HG03457 (cell line): ENCODE results near the gene RPL35.
A peak's percentile ranks its signal among the peaks of the same experiment; 100 is the strongest.

Source experiments
- ATAC-seq: cut with Tn5 transposase; IDR thresholded peaks from one replicate; pipeline ENCODE4 v1.9.1; 2021; ENCODE audit warnings: moderate number of reproducible peaks; ENCODE audit not compliant: unreplicated experiment

The RPL35 gene

GRCh38 chr9:124877021-124877782, 15.4 kb upstream of the RPL35 start:
- no peak for ATAC-seq

- ATAC-seq, result no peak
These were observed 13.7 kb upstream of the RPL35 start for GRCh38 chr9:124875501-124875900.

DNA sequence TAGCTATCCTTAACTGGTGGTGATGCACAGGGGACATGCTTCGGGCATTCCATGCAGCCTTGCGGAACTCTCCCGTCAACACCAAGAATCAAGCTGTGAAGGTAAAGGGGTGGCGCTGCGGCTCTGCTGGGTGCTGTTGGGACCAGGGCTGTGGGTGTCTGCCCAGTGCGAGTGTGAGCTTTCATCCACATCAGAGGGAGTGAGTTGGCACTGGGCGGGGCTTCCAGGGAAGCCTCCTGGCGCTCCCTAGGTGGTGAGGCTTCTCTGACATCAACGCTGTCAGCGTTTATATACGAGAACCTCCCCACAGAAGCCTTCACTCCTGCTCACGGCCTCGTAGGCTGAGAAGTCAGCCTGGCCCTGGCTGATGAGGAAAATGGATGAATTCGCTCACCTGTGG, 11.9 kb upstream of the RPL35 start:
- ATAC-seq, result no peak

GRCh38 chr9:124871156-124871561, 9.4 kb upstream of the RPL35 start:
- ATAC-seq, result no peak

DNA sequence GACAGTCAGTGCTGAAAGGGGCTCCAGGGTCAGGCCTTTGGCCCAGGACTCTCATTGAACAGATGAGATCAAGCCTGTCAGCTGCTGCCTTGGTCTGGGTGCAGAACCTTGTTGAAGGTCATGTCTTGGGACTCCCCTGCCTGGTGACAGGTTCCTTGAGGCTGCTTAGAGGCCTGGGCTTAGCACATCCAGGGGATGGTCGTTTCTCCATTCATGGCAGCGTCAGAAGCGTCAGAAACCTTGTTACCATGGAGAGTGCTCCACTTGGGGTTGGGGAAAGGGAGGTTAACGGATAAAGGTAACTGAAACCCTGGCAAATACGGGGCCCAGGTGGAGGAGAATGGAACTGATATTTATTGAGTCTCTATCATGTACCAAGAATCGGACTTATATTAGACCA, 9.0 kb upstream of the RPL35 start:
- ATAC-seq, result no peak

- ATAC-seq, result no peak
These were observed 8.3 kb upstream of the RPL35 start for GRCh38 chr9:124869986-124870560.

DNA sequence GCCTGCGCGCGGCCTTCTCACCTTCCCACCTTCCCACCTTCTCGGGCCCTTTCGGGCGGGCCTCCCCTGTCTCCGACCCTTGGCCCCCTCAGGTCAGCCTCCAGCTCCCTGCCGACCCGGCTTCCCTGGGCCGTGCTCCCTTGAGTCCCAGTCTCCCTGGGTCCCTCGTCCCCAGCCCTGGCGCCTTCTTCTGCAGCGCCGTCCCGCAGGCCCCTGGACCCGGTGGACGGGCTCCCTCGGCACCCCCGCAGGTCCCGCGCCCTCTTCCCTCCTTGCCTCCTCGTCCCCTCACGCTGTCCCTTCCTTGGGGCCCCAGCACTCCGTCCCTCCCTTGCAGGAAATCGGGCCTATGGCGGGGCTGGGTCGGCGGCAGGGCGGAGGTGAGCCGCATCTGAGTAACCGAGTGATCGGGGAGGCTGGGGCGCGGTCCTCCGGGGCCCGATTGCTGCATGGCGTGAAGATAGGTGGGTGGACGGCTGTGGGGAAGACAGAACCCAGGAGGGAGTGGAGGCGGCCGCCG, 7.8 kb upstream of the RPL35 start:
- ATAC-seq, result no peak

DNA sequence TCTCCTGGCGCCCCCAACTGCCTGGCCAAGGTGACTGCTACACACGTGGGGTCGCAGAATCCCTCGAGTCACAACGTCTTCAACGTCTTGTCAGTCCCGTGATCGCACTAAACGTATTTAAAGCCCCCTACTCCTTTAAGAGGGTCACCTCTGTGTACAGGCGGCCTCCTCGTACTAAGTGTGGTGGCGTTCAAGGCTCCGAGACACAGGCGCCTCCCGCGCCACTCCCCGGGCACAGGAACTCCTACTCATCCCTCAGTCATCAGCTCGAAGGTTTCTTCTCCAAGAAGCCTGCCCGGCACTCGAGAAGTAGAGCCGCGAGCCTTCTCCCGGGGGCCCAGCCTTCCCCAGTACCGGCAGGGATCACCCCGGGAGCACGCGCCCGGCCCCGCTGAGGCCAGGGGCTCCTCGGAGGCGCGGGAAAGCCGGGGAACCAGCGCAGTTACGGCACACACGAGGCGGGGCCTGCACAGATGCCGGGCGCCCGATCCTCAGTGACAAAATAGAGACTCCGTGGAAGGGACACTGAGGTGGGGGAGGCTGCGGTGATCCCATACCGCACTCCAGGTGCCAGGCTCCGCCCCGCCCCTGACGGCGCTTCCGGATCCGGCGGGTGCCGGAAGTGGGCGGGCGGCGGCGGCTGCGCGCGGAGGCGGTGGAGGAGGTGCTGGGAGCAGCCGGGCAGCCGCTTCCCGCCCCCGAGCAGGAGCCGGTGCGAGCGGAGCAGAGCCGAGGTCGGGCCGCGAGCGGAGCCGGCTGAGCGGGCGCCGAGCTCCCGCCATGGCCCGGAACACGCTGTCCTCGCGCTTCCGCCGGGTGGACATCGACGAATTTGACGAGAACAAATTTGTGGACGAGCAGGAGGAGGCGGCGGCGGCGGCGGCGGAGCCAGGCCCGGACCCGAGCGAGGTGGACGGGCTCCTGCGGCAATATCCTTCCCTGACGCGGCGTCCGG, 7.0 kb upstream of the RPL35 start:
- peak; percentile 51 for ATAC-seq

DNA sequence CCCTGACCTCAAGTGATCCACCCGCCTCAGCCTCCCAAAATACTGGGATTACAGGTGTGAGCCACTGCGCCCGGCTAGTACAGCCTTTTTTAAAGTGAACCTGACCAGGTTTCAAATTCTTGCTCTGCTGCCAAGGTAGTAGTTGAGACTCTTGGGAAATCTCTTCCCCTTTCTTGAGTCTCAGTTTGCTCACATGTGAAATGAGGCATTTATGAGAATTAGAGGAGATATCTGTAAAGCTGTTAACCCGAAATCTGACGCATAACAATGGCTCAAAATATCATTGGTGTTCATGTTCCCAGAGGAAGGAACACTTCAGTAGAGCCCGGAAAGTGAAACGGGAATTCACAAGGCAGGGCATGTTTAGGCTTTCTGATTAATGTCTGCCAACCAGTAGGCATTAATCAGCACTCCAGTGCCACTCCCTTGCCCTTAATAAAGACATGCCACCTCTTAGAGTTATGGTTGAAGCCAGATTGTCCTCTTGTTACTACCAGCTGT, 1.7 kb upstream of the RPL35 start:
- no peak for ATAC-seq

DNA sequence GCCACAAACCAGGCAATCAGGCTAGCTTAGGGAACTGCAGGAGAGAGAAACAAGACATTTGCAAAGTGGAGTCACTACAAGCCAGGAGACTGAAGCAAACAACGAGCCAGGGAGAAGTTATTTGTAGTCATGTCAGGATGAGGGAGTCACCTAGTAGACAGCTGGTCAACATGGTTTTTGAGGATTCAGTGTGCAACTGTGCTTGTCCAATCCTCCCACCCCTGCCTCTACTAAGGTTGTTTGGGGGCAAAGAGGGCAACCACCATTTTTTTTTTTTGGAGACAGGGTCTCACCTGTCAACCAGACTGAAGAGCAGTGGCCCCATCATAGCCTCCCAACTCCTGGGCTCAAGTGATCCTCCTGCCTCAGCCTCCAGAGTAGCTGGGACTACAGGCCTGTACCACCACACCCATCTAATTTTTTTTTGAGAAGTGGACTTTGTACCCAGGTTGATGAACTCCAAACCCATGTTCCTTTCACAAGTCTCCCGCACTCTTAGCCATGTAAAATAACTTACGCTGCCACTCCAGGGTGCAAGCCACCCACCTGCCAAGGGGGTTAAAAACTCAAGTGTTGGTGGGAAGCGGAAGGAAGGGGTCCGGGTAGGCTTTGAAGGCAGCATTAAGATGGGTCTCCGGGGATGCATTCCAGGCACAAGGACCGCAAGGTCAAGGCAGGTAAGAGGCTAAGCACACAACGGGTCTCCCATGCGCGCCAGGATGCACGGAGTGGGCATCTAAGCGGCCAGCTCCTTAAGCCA, 995 bp downstream of the RPL35 start:
- ATAC-seq, result no peak

- ATAC-seq, result no peak
These were observed 1.8 kb downstream of the RPL35 start for GRCh38 chr9:124859803-124860581.

DNA sequence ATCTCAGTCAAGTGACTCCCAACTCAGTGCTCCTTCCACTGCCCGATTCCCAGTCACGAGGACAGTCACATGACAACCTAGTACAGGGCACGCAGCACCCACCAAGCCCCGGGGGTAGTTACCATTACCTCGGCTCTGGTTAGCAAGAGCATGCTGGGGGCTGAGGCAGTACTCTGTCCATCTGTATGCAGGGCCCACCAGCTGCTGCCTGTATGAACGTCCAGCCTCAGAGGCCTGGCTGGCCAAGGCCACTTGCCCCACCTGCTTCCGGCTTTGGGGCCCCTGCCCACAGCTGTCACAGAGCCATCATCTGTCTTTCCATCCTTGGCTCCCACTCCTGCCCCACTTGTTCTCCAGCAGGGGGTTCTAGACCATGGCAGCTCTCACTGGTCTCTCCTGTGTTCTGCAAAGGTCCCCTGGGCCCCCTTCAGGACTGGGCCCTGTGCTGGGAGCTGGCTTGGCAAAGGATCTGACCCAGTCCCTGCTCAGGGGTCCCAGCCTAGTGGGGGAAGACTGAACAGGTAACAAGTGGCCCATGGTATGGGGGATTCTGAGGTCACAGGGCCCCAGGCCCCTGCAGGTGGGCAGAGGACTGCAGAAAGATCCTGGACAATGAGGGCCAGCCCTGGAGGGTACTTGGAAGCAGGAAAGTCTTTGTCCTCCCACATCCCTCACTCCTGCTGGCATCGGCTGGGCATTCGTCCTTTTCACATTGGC, 3.3 kb downstream of the RPL35 start:
- no peak for ATAC-seq

- no peak for ATAC-seq
These were observed 4.1 kb downstream of the RPL35 start for GRCh38 chr9:124857533-124858162.

- ATAC-seq, result no peak
These were observed 5.6 kb downstream of the RPL35 start for GRCh38 chr9:124855944-124856765.

- no peak for ATAC-seq
These were observed 6.2 kb downstream of the RPL35 start for GRCh38 chr9:124855566-124855943.

- no peak for ATAC-seq
These were observed 6.9 kb downstream of the RPL35 start for GRCh38 chr9:124854822-124855221.

DNA sequence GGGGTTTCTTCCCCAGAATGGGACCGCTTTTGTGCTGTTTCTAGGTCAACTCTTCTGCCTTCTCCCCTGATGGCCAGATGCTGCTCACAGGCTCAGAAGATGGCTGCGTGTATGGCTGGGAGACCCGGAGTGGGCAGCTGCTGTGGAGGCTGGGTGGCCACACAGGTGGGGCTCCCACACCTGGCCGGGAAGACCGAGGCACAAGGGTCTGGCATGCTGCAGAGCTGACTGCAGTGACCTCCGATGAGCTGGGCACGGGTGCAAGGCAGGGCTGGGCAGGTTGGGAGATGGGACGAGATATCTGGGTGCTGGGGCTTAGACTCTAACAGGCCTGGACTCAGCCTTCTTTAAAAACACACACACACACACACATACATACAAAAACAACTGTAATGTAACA, 7.6 kb downstream of the RPL35 start:
- no peak for ATAC-seq

GRCh38 chr9:124853605-124854143, 8.1 kb downstream of the RPL35 start:
- ATAC-seq, result no peak
